ENCODE results near the gene OR2A14.
"Not testable (repeated sequence)": the region's sequence is repeated elsewhere in the genome, so short reads cannot be mapped to it uniquely, and the experiment has no call there.

Gene OR2A14

DNA sequence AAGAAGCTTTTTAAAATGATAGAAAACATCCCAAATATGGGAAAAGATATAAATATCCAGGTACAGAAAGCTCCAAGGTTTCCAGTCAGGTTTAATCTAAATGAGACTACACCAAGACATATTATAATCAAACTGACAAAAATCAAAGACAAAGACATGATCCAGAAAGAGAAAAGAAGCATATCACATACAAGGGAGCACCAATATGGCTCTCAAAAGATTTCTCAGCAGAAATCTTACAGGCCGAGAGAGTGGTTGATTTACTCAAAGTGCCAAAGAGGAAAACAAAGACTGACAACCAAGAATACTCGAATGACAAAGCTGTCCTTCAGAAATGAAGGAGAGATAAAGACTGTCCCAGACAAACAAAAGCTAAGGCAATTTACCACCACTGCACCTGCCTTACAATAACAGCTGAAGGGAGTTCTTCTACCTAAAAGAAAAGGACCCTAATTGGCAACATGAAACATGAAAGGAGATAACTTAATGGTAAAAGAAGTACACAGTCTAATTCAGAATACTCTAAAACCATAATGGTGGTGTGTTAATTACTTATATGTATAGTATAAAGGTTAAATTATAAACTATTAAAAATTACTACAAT is 25.4 kb downstream of the OR2A14 start:
- no peak for DNase-seq (ENCODE audit: low read depth)

DNA sequence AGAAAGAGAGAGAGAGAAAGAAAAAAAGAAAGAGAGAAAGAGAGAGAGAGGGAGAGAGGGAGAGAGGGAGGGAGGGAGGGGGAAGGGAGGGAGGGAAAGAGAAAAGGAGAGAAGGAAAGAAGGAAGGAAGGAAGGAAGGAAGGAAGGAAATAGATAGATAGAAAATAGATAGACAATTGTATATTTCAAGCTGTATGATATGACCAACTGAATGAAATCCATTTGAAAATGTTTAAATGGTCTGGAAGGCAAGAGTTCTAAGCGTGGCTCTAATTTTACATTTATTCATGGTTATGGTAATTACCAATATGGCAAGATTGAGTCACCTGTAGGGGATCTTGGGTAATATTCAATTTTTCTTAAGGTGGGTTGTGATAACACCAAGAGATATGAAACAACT is 35.9 kb downstream of the OR2A14 start:
- DNase-seq (ENCODE audit: low read depth): no peak

DNA sequence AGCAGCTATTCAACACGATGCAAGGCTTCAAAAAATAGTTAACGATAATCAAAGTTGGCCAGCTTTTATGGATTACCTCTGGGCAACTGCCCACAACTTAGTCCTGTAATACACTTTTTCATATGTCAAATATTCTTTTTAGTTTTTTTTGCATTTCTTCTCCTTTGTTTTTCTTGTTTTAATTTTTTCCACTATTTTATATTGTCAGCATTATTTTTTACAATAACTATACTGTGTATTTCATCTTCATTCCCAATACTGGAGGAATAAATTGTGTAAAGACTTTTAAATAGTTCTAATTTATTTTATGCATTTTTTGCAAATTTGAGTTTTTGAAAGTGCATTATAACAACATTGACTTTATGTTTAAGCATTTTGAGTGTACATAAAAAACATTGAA is 41.8 kb downstream of the OR2A14 start:
- no peak for DNase-seq (ENCODE audit: low read depth)

- DNase-seq (ENCODE audit: low read depth): peak; percentile 50
Observed at GRCh38 chr7:144171594-144172350, 48.8 kb downstream of the OR2A14 start.

DNA sequence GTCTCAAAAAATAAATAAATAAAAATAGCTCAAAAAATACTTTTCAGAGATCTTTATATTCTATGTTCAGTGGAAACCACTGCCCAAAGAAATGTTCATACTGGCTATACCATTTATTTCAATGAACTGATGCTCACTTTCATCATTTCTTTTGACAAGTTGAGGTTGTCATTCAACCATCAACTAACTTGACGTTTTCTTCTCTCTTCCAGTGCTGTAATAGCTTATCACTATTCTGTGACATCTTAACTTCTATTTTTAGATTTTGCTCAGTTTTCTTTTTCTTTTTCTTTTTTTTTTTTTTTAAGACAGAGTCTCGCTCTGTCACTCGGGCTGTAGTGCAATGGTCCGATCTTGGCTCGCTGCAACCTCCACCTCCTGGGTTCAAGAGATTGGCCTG is 51.6 kb downstream of the OR2A14 start:
- no peak for DNase-seq (ENCODE audit: low read depth)

- DNase-seq (ENCODE audit: low read depth): peak; percentile 13
Observed at GRCh38 chr7:144178380-144179164, 55.6 kb downstream of the OR2A14 start.

GRCh38 chr7:144179165-144179479 is 56.1 kb downstream of the OR2A14 start:
- DNase-seq (ENCODE audit: low read depth): not testable (repeated sequence)
